Endothelial cell of umbilical vein (primary cell): ENCODE measurements around the gene PITPNB. TPM values are rescaled to one million over a fixed set of nuclear protein-coding genes. Genes with fewer than 3 reads are reported as not detected.

Experiments
- BruUV-seq: library from RNA; stranded (reverse); fragments of 400-500 nt; replicated peaks from 2 replicates; lab custom pipeline; 2021; lab: Mats Ljungman, UMichigan
- CTCF ChIA-PET: fragments of 300-600, 350-600 bp; sonication (Branson Sonifier 250); formaldehyde crosslinking; loops from one replicate; lab custom pipeline; 2021; ENCODE audit warnings: antibody characterized with exemption, inconsistent platforms; lab: Charles Lee
- POLR2A ChIA-PET: fragments of 300-600, 350-600 bp; sonication (Branson Sonifier 250); formaldehyde crosslinking; loops from one replicate; lab custom pipeline; 2021; ENCODE audit warnings: antibody characterized with exemption, inconsistent platforms; lab: Charles Lee
- DNase-seq: peaks from one replicate; pipeline ENCODE4 v3.0.0-alpha.2; 2011; ENCODE audit warnings: low read depth, low spot score
- FAIRE-seq: peaks from 2 replicates; lab custom pipeline; 2011; peaks lifted over from hg19 to GRCh38; lab: Jason Lieb, UNC
- H2AFZ ChIP-seq: 2 replicates; pipeline ENCODE4 v1.6.0; 2012; ENCODE audit warnings: low read depth, low read length, control low read depth, inconsistent platforms
- H3K27ac ChIP-seq: 2 replicates; pipeline ENCODE4 v1.5.1; 2011; ENCODE audit warnings: low read depth, mild to moderate bottlenecking, control low read depth, low read length, moderate library complexity; ENCODE audit not compliant: insufficient read depth
- H3K27me3 ChIP-seq, 2 experiments: 2 replicates each; pipeline versions ENCODE4 v1.6.0 to v1.6.1; 2011; ENCODE audit warnings: low read length in 2 of 2, mixed read lengths in 1 of 2; ENCODE audit not compliant: control insufficient read depth in 2 of 2, insufficient read depth in 2 of 2
- H3K36me3 ChIP-seq, 2 experiments: 2 replicates in 1 of 2; 3 replicates in 1 of 2; pipeline ENCODE4 v1.5.1; 2011; ENCODE audit warnings: low read length in 2 of 2, mild to moderate bottlenecking in 1 of 2, moderate library complexity in 1 of 2; ENCODE audit not compliant: control insufficient read depth in 2 of 2, insufficient read depth in 2 of 2; ENCODE audit errors: extremely low read depth in 1 of 2
- H3K4me1 ChIP-seq: 3 replicates; pipeline ENCODE4 v1.5.1; 2011; ENCODE audit warnings: mild to moderate bottlenecking, low read length; ENCODE audit not compliant: control insufficient read depth, insufficient read depth; ENCODE audit errors: extremely low read depth
- H3K4me2 ChIP-seq: 2 replicates; pipeline ENCODE4 v1.6.1; 2011; ENCODE audit warnings: low read length, control low read depth, mixed read lengths; ENCODE audit not compliant: insufficient read depth
- H3K4me3 ChIP-seq, 3 experiments: fragments of 200-600 bp in 1 of 3; sonication (generic), shearing (Covaris generic) in 1 of 3; replicated peaks in 1 of 3; 2 replicates each; pipeline ENCODE4 v1.5.1; 2011 to 2016; ENCODE audit warnings: control low read depth in 3 of 3, low read length in 3 of 3, mild to moderate bottlenecking in 2 of 3, inconsistent platforms in 1 of 3, low read depth in 1 of 3, moderate library complexity in 1 of 3; ENCODE audit not compliant: insufficient read depth in 1 of 3
- H3K79me2 ChIP-seq: 2 replicates; pipeline ENCODE4 v1.6.0; 2012; ENCODE audit warnings: low read length, inconsistent platforms; ENCODE audit not compliant: control insufficient read depth, insufficient read depth
- H3K9ac ChIP-seq: replicated peaks from 2 replicates; pipeline ENCODE3; 2011; ENCODE audit warnings: low read length, control low read depth; ENCODE audit not compliant: insufficient read depth; ENCODE audit errors: extremely low read depth
- H3K9me1 ChIP-seq: replicated peaks from 3 replicates; pipeline ENCODE4 v1.6.0; 2011; ENCODE audit warnings: mild to moderate bottlenecking, low read length; ENCODE audit not compliant: control insufficient read depth, insufficient read depth; ENCODE audit errors: extremely low read depth
- H3K9me3 ChIP-seq: replicated peaks from 2 replicates; pipeline ENCODE4 v1.5.1; 2012; ENCODE audit warnings: low read length, inconsistent platforms; ENCODE audit not compliant: control insufficient read depth, insufficient read depth
- H4K20me1 ChIP-seq: replicated peaks from 2 replicates; pipeline ENCODE3; 2011; ENCODE audit warnings: mild to moderate bottlenecking, low read length; ENCODE audit not compliant: control insufficient read depth, insufficient read depth; ENCODE audit errors: extremely low read depth
- CTCF ChIP-seq, 2 donors: IDR thresholded peaks; 1 replicate in 1 of 2; 2 replicates in 1 of 2; pipeline ENCODE4 v1.5.1; 2011; ENCODE audit warnings: low read length in 2 of 2, mild to moderate bottlenecking in 2 of 2, moderate library complexity in 2 of 2, control low read depth in 1 of 2, inconsistent platforms in 1 of 2, low read depth in 1 of 2; ENCODE audit not compliant: insufficient read depth in 1 of 2; ENCODE audit errors: extremely low read depth in 1 of 2
- EZH2 ChIP-seq: IDR thresholded peaks from 2 replicates; pipeline ENCODE4 v1.6.1; 2012; ENCODE audit warnings: borderline replicate concordance, low read depth, mild to moderate bottlenecking, moderate library complexity, low read length, inconsistent platforms; ENCODE audit not compliant: severe bottlenecking
- FOS ChIP-seq: IDR thresholded peaks from 2 replicates; pipeline ENCODE4 v1.6.1; 2011; ENCODE audit warnings: mild to moderate bottlenecking, low read length, moderate library complexity, borderline replicate concordance; ENCODE audit not compliant: insufficient read depth
- GATA2 ChIP-seq: IDR thresholded peaks from 2 replicates; pipeline ENCODE4 v1.7.0; 2011; ENCODE audit warnings: low read depth, mild to moderate bottlenecking, moderate library complexity, mixed read lengths, low read length; ENCODE audit not compliant: insufficient read length, insufficient read depth
- JUN ChIP-seq: IDR thresholded peaks from 2 replicates; pipeline ENCODE4 v1.6.1; 2011; ENCODE audit warnings: borderline replicate concordance, low read depth; ENCODE audit not compliant: insufficient read length, insufficient read depth
- MAX ChIP-seq: IDR thresholded peaks from 2 replicates; pipeline ENCODE4 v1.6.1; 2011; ENCODE audit not compliant: insufficient read depth, insufficient read length
- MYC ChIP-seq: IDR thresholded peaks from one replicate; pipeline ENCODE4 v1.6.1; 2011; ENCODE audit warnings: mild to moderate bottlenecking, low read depth, low read length
- POLR2A ChIP-seq: IDR thresholded peaks from 2 replicates; pipeline ENCODE4 v1.6.1; 2012; ENCODE audit warnings: low read depth, mild to moderate bottlenecking, control low read depth, low read length
- POLR2AphosphoS5 ChIP-seq: IDR thresholded peaks from 2 replicates; pipeline ENCODE4 v1.6.1; 2012; ENCODE audit warnings: low read depth, mild to moderate bottlenecking, control low read depth, low read length, moderate library complexity; ENCODE audit not compliant: insufficient read depth
- dilution Hi-C: fragments of 300-500 bp; cut with MboI; formaldehyde crosslinking; loops from one replicate; pipeline ENCODE4 v1.15.0; 2019; ENCODE audit warnings: low sequenced_read_pairs; ENCODE audit not compliant: extremely low pct_ligation_motif_present
- intact Hi-C: fragments of 100-400 bp; cut with micrococcal nuclease; formaldehyde crosslinking; loops from one replicate; pipeline ENCODE4 v1.10.0; 2022
- polyA plus RNA-seq, 4 experiments: library from polyadenylated mRNA; depleted of rRNA in 3 of 4; stranded (reverse) in 3 of 4; unstranded in 1 of 4; fragments of >200 nt; gene quantifications; 2 replicates each; pipeline versions ENCODE4 v1.2.1 to v1.2.3, GENCODE V29; 2011 to 2012; ENCODE audit warnings: missing spikeins in 1 of 4
- total RNA-seq: library from RNA; stranded (reverse); gene quantifications from 2 replicates; pipeline ENCODE4 v1.2.3, GENCODE V29; 2021

The PITPNB gene
- total and polyA plus RNA-seq, 2 donors (not counting 3 experiments of a cell fraction or from before 2014, with no cell fraction given), result 29.7 to 108 TPM

GRCh38 chr22:27878541-27878940, 40.5 kb downstream of the PITPNB start:
- BruUV-seq, result no TSS peak
- CTCF ChIA-PET, result interaction anchor here (0.6 to 1.2 kb wide), 2 partner anchors 82 to 121 kb away, joined by 3 to 5 read pairs; no protein-coding TSS in a partner anchor
- H3K79me2 ChIP-seq, result peaks cover 74% of the 10 kb centered on the region
- no peak overlapping the region for H2AFZ ChIP-seq
- H3K4me2 ChIP-seq, result no peak overlapping the region
- no peak overlapping the region for H3K9ac ChIP-seq
- TF ChIP-seq FOS, result no peak
- TF ChIP-seq JUN, result no peak
- no peak for TF ChIP-seq POLR2AphosphoS5
- no peak for TF ChIP-seq MAX
- TF ChIP-seq GATA2, result no peak
- TF ChIP-seq POLR2A, result no peak
- TF ChIP-seq MYC, result no peak
- no peak for TF ChIP-seq CTCF (IDR thresholded peaks at IDR 0.05; ENCODE audit: extremely low read depth in 1 of 2, insufficient read depth in 1 of 2, low read depth in 1 of 2, low read length in 2 of 2)
- TF ChIP-seq EZH2, result no peak
- peaks cover 5% of the 10 kb centered on the region for H4K20me1 ChIP-seq
- POLR2A ChIA-PET, result no interaction called here
- intact Hi-C loops (no loop called here), dilution Hi-C loops (no loop called here)
- H3K9me1 ChIP-seq, result no peaks in the 10 kb centered on the region
- no peak overlapping the region for H3K4me3 ChIP-seq
- no peaks in the 10 kb centered on the region for H3K9me3 ChIP-seq
- H3K27ac ChIP-seq, result no peak overlapping the region
- no peak for DNase-seq
- peaks cover 6% of the 10 kb centered on the region for H3K4me1 ChIP-seq
- peaks cover 5 to 12% of the 10 kb centered on the region in 2 experiments for H3K36me3 ChIP-seq
- FAIRE-seq, result no peak
- no peaks in the 10 kb centered on the region for H3K27me3 ChIP-seq
